Measurements from ENCODE around the gene RIMS4. TPM values are rescaled to one million over a fixed set of nuclear protein-coding genes. Genes with fewer than 3 reads are reported as not detected.

The RIMS4 gene
- total RNA-seq, 2 donors from 2014 or later = 1.0 to 61.9 TPM

DNA sequence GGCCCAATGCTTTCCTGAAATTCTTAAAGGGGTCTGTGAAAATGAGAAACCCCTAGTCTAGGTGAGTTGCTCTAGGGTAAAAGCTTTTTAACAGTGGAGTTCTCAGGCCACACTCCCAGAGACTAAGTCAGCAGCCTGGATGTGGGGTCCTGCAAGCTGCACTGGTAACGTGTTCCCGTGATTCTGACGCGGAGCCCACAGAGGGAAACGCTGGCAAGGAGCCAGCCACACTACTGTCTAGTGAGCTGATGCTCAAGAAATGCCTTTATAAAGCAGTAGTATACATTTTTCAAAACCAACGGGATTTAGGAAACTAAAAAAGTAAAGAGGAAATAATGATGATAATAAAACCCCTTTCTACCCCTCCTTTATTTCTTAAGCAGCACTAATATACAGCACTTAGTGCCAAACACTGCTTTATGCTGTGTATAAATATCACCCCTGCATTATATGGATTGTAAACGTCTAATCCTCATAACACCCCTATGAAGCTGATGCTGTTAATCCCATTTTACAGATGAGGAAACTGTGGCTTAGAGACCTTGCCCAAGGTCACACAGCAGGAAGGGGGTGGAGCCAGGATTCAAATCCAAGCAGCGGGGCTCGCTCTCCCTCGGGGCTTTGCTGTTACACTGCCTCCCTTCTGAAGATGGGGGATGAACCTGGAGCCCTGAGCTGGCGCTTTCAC, 39.7 kb downstream of the RIMS4 start:
- TF ChIP-seq, protein P1, sequence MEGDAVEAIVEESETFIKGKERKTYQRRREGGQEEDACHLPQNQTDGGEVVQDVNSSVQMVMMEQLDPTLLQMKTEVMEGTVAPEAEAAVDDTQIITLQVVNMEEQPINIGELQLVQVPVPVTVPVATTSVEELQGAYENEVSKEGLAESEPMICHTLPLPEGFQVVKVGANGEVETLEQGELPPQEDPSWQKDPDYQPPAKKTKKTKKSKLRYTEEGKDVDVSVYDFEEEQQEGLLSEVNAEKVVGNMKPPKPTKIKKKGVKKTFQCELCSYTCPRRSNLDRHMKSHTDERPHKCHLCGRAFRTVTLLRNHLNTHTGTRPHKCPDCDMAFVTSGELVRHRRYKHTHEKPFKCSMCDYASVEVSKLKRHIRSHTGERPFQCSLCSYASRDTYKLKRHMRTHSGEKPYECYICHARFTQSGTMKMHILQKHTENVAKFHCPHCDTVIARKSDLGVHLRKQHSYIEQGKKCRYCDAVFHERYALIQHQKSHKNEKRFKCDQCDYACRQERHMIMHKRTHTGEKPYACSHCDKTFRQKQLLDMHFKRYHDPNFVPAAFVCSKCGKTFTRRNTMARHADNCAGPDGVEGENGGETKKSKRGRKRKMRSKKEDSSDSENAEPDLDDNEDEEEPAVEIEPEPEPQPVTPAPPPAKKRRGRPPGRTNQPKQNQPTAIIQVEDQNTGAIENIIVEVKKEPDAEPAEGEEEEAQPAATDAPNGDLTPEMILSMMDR (IDR thresholded peaks at IDR 0.05) = no peak
- TF ChIP-seq POLR2AphosphoS5 (IDR thresholded peaks at IDR 0.05) (no peak), POLR2A (IDR thresholded peaks at IDR 0.05) (no peak)
- intact Hi-C loops (cut with DNase I) = no loop called here
- H3K4me3 ChIP-seq = no peak overlapping the region
- no peak overlapping the region for H3K27ac ChIP-seq
- H3K9me3 ChIP-seq = no peaks in the 10 kb centered on the region
- DNase-seq (ENCODE audit: low spot score) = no peak
- H3K4me1 ChIP-seq (replicated peaks) = no peaks in the 10 kb centered on the region
- H3K36me3 ChIP-seq = no peaks in the 10 kb centered on the region
- H3K27me3 ChIP-seq (replicated peaks; ENCODE audit: insufficient read depth) = no peaks in the 10 kb centered on the region
- WGBS = 56% methylated on average over 11 of the region's 11 CpGs

DNA sequence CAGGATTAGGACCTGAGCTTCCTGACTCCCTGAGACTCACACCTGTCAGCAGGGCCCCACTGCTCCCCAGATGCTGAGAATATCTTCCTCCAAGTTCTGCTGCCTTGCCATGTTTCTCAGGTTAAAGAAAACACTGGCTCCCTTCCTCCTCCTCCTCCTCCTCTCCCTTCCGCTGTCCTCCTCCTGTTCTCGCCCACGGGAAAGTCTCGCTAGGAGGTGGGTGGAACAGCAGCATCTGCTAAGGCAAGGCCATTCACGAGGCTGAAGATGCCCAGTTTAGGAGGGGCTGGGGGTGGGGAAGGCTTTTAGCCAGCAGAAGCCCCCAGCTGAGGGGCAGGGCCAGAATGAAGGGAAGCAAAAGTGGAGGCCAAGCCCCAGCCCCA, 40.9 kb downstream of the RIMS4 start:
- no peaks in the 10 kb centered on the region for H3K36me3 ChIP-seq
- 36% methylated on average over 5 of the region's 5 CpGs for WGBS
- H3K4me3 ChIP-seq = no peak overlapping the region
- DNase-seq (ENCODE audit: low spot score) = no peak
- no peaks in the 10 kb centered on the region for H3K9me3 ChIP-seq
- H3K27ac ChIP-seq = no peak overlapping the region
- no peaks in the 10 kb centered on the region for H3K4me1 ChIP-seq (replicated peaks)
- intact Hi-C loops (cut with DNase I) = no loop called here
- no peaks in the 10 kb centered on the region for H3K27me3 ChIP-seq (replicated peaks; ENCODE audit: insufficient read depth)
- TF ChIP-seq, protein P1 (IDR thresholded peaks at IDR 0.05) = no peak
- TF ChIP-seq POLR2A (IDR thresholded peaks at IDR 0.05) (no peak), POLR2AphosphoS5 (IDR thresholded peaks at IDR 0.05) (no peak)

DNA sequence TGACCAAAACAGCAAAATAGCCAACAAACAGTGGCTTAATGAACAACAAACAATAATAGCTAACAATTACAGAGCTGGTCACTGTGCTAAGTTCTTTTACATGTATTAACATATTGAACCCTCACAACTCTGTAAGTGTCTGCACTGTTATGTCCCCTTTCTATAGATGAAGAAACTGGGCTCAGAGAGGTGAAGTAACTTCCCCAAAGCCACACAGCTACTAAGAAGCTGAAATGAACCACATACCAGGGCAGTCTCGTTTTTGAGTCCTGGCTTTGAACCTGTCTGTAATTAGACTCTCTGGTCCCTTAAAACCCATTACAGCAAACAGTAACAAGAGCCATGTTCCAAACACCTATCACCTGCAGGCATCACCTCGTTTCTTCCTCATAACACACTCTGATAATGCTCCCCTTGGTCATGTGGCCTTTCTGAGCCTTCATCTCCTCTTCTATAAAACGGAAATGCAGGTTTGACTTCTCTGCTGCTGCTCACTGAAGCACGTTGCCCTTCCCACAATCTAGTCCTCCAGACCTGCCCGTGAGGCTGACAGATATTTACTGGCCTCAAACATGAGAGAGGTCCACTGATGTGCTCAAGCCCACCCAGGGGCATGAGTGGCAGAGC, 41.4 kb downstream of the RIMS4 start:
- no peak overlapping the region for H3K4me3 ChIP-seq
- 29% methylated on average over 5 of the region's 5 CpGs for WGBS
- no peaks in the 10 kb centered on the region for H3K36me3 ChIP-seq
- TF ChIP-seq, protein P1 (IDR thresholded peaks at IDR 0.05) = no peak
- no peak for TF ChIP-seq POLR2AphosphoS5 (IDR thresholded peaks at IDR 0.05)
- no peak for TF ChIP-seq POLR2A (IDR thresholded peaks at IDR 0.05)
- H3K9me3 ChIP-seq = no peaks in the 10 kb centered on the region
- intact Hi-C loops (cut with DNase I) = no loop called here
- DNase-seq (ENCODE audit: low spot score) = no peak
- no peaks in the 10 kb centered on the region for H3K4me1 ChIP-seq (replicated peaks)
- no peaks in the 10 kb centered on the region for H3K27me3 ChIP-seq (replicated peaks; ENCODE audit: insufficient read depth)
- no peak overlapping the region for H3K27ac ChIP-seq

DNA sequence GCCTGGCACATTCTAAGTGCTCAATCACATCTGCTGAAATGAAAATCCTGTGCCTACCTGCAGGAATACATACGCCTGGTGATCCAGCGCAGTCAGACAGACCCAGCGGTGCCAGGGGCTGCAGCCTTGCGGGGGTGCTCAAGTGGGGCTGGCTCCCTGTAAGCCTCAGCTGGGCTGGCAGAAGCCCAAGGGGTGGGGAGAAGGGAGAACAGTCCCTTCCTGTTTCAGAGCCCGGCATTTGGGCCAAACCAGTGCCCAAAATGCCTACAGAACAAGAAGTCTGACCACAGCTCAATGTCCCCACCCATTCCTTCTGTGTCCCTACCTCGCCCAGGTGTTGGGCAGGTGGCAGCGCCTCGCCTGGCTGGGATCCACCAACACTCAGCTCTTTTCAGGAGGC, 42.1 kb downstream of the RIMS4 start:
- no peaks in the 10 kb centered on the region for H3K36me3 ChIP-seq
- no peak overlapping the region for H3K27ac ChIP-seq
- no peak for DNase-seq (ENCODE audit: low spot score)
- H3K4me3 ChIP-seq = no peak overlapping the region
- H3K9me3 ChIP-seq = no peaks in the 10 kb centered on the region
- intact Hi-C loops (cut with DNase I) = no loop called here
- H3K4me1 ChIP-seq (replicated peaks) = no peaks in the 10 kb centered on the region
- no peaks in the 10 kb centered on the region for H3K27me3 ChIP-seq (replicated peaks; ENCODE audit: insufficient read depth)
- no peak for TF ChIP-seq POLR2A (IDR thresholded peaks at IDR 0.05)
- TF ChIP-seq, protein P1 (IDR thresholded peaks at IDR 0.05) = no peak
- no peak for TF ChIP-seq POLR2AphosphoS5 (IDR thresholded peaks at IDR 0.05)
- WGBS = 74% methylated on average over 8 of the region's 8 CpGs

Data from prostate gland (tissue), 2 donors.